GM19397 (cell line): ENCODE results near the gene PIK3CD.

Experiments used
- ATAC-seq: cut with Tn5 transposase; IDR thresholded peaks from one replicate; pipeline ENCODE4 v1.9.1; 2021; ENCODE audit warnings: mild to moderate bottlenecking, moderate library complexity; ENCODE audit not compliant: unreplicated experiment

The PIK3CD gene

GRCh38 chr1:9651565-9652378 is at the start of gene PIK3CD:
Gene PIK3CD, plus strand, starts transcription at chr1:9651731. Its CDS starts 58,725 bp downstream, at chr1:9710456.
- ATAC-seq, result peak; percentile 40

- no peak for ATAC-seq
Observed at GRCh38 chr1:9601942-9602793, 49.4 kb upstream of the PIK3CD start.

GRCh38 chr1:9602794-9603167 is 48.8 kb upstream of the PIK3CD start:
- ATAC-seq, result no peak

- no peak for ATAC-seq
Observed at GRCh38 chr1:9603307-9603706, 48.2 kb upstream of the PIK3CD start.

- no peak for ATAC-seq
Observed at GRCh38 chr1:9603766-9604753, 47.5 kb upstream of the PIK3CD start.

GRCh38 chr1:9604836-9605235 is 46.7 kb upstream of the PIK3CD start:
- no peak for ATAC-seq

GRCh38 chr1:9605946-9606455 is 45.5 kb upstream of the PIK3CD start:
- ATAC-seq, result no peak

GRCh38 chr1:9606458-9606857 is 45.1 kb upstream of the PIK3CD start:
- ATAC-seq, result no peak

GRCh38 chr1:9606948-9607347 is 44.6 kb upstream of the PIK3CD start:
- ATAC-seq, result no peak

GRCh38 chr1:9607352-9607751 is 44.2 kb upstream of the PIK3CD start:
- ATAC-seq, result no peak

GRCh38 chr1:9609998-9610397 is 41.5 kb upstream of the PIK3CD start:
- ATAC-seq, result no peak

- ATAC-seq, result no peak
Observed at GRCh38 chr1:9610548-9610947, 41.0 kb upstream of the PIK3CD start.

- ATAC-seq, result no peak
Observed at GRCh38 chr1:9611716-9612115, 39.8 kb upstream of the PIK3CD start.

- ATAC-seq, result no peak
Observed at GRCh38 chr1:9612162-9612845, 39.2 kb upstream of the PIK3CD start.

- no peak for ATAC-seq
Observed at GRCh38 chr1:9612871-9613624, 38.5 kb upstream of the PIK3CD start.

- ATAC-seq, result no peak
Observed at GRCh38 chr1:9613625-9614299, 37.8 kb upstream of the PIK3CD start.

- ATAC-seq, result no peak
Observed at GRCh38 chr1:9615316-9616063, 36.0 kb upstream of the PIK3CD start.
